K562 (cell line): ENCODE measurements around the gene PRRT1. TPM values are rescaled to one million over a fixed set of nuclear protein-coding genes. Genes with fewer than 3 reads are reported as not detected.

Source experiments
- ARID2 ChIP-seq: fragments of 450-650 bp; IDR thresholded peaks from 2 replicates; pipeline ENCODE4 v1.6.1; 2017; ENCODE audit warnings: antibody characterized with exemption, mild to moderate bottlenecking
- ATF1 ChIP-seq, 2 experiments: fragments of 450-650 bp in 1 of 2; IDR thresholded peaks; 2 replicates each; pipeline ENCODE4 v1.6.1; 2016; ENCODE audit warnings: missing compliant biosample characterization in 1 of 2, missing genetic modification characterization in 1 of 2
- BRF2 ChIP-seq: IDR thresholded peaks from 3 replicates; pipeline ENCODE4 v1.6.1; 2011; ENCODE audit warnings: borderline replicate concordance, mild to moderate bottlenecking; ENCODE audit not compliant: insufficient read length, insufficient read depth
- DNMT1 ChIP-seq: fragments of 450-650 bp; IDR thresholded peaks from 2 replicates; pipeline ENCODE4 v1.6.1; 2016; ENCODE audit warnings: antibody characterized with exemption, mild to moderate bottlenecking
- EHMT2 ChIP-seq: fragments of 450-650 bp; IDR thresholded peaks from 2 replicates; pipeline ENCODE4 v1.6.1; 2018; ENCODE audit warnings: antibody characterized with exemption
- FOXP1 ChIP-seq: sonication (generic); formaldehyde crosslinking; IDR thresholded peaks from 2 replicates; pipeline ENCODE4 v1.8.0; 2022; ENCODE audit warnings: mild to moderate bottlenecking, missing genetic modification reagents
- HDAC1 ChIP-seq, 2 experiments: fragments of 450-650 bp; IDR thresholded peaks; 2 replicates each; pipeline ENCODE4 v1.6.1; 2016 to 2017; ENCODE audit warnings: inconsistent platforms in 1 of 2, mild to moderate bottlenecking in 1 of 2, moderate library complexity in 1 of 2
- HMGXB4 ChIP-seq: sonication (generic); formaldehyde crosslinking; IDR thresholded peaks from 2 replicates; pipeline ENCODE4 v1.8.1; 2023; ENCODE audit warnings: mild to moderate bottlenecking, missing genetic modification reagents
- MYNN ChIP-seq, 2 experiments: sonication (generic); formaldehyde crosslinking in 1 of 2; IDR thresholded peaks; 2 replicates each; pipeline versions ENCODE4 v1.5.0 to v1.6.1; 2016 to 2020; ENCODE audit warnings: antibody characterized with exemption in 1 of 2, missing genetic modification reagents in 1 of 2
- NKRF ChIP-seq: fragments of 450-650 bp; IDR thresholded peaks from 2 replicates; pipeline ENCODE4 v1.6.1; 2016; ENCODE audit warnings: borderline replicate concordance
- POLR2AphosphoS2 ChIP-seq: IDR thresholded peaks from 2 replicates; pipeline ENCODE4 v1.6.1; 2012; ENCODE audit warnings: low read length, improper control_type of control experiment
- PTRF ChIP-seq: fragments of 450-650 bp; IDR thresholded peaks from 2 replicates; pipeline ENCODE4 v1.6.1; 2016; ENCODE audit warnings: mild to moderate bottlenecking, missing genetic modification characterization, missing compliant biosample characterization
- RBBP5 ChIP-seq: fragments of 200-600 bp; sonication (generic); IDR thresholded peaks from 2 replicates; pipeline ENCODE4 v1.6.1; 2012; ENCODE audit warnings: borderline replicate concordance, mild to moderate bottlenecking, low read length, control low read depth, inconsistent platforms; ENCODE audit not compliant: insufficient read depth, poor library complexity, severe bottlenecking
- RBM14 ChIP-seq: fragments of 200-400 bp; formaldehyde crosslinking; IDR thresholded peaks from 2 replicates; pipeline ENCODE4 v1.6.1; 2018; ENCODE audit warnings: low read depth, mild to moderate bottlenecking, low read length, moderate library complexity, borderline replicate concordance; ENCODE audit not compliant: insufficient read depth
- SIX5 ChIP-seq, 2 experiments: IDR thresholded peaks; 2 replicates each; pipeline ENCODE4 v1.6.1; 2011; ENCODE audit warnings: low read length in 2 of 2, borderline replicate concordance in 1 of 2, low read depth in 1 of 2, mild to moderate bottlenecking in 1 of 2, moderate library complexity in 1 of 2; ENCODE audit not compliant: insufficient read depth in 1 of 2
- SNAPC5 ChIP-seq: fragments of 250-450 bp; sonication (Bioruptor Pico); IDR thresholded peaks from 2 replicates; pipeline ENCODE4 v1.8.0; 2021; ENCODE audit warnings: moderate library complexity, mild to moderate bottlenecking, inconsistent platforms
- TEAD1 ChIP-seq, 2 experiments: fragments of 450-650 bp in 1 of 2; sonication (generic) in 1 of 2; formaldehyde crosslinking; IDR thresholded peaks; 2 replicates each; pipeline versions ENCODE4 v1.4.0 to v1.8.0; 2020 to 2022; ENCODE audit warnings: mild to moderate bottlenecking in 2 of 2, missing genetic modification reagents in 1 of 2
- USF1 ChIP-seq: sonication (generic); formaldehyde crosslinking; IDR thresholded peaks from 2 replicates; pipeline ENCODE4 v1.9.0; 2022; ENCODE audit warnings: mild to moderate bottlenecking, missing genetic modification reagents
- ZKSCAN8 ChIP-seq: fragments of 200-800 bp; sonication (Bioruptor generic); IDR thresholded peaks from 2 replicates; pipeline ENCODE4 v1.6.1; 2016; ENCODE audit warnings: missing genetic modification characterization, missing compliant biosample characterization
- ZNF184 ChIP-seq: sonication (generic); formaldehyde crosslinking; IDR thresholded peaks from 2 replicates; pipeline ENCODE4 v1.5.0; 2020; ENCODE audit warnings: missing genetic modification reagents
- polyA plus RNA-seq, 8 experiments: library from polyadenylated mRNA; depleted of rRNA in 4 of 8; stranded (reverse) in 5 of 8; unstranded in 3 of 8; fragments of >200 nt; fragmentation: Nextera tagmentation in 2 of 8; fragmentation: Illumina TruSeq in 1 of 8; extraction: Ambion mirVana in 2 of 8; extraction: Trizol in 1 of 8; gene quantifications; 2 replicates each; pipeline versions ENCODE4 v1.2.1 to v1.2.3, GENCODE V29; 2011 to 2014; ENCODE audit warnings: inconsistent platforms in 1 of 8, missing spikeins in 1 of 8
- total RNA-seq, 7 experiments: library from RNA; depleted of rRNA in 6 of 7; stranded (reverse); fragments of >200 nt in 6 of 7; fragmentation: Illumina TruSeq in 2 of 7; extraction: Trizol in 2 of 7; gene quantifications; 2 replicates each; pipeline versions ENCODE4 v1.2.1 to v1.2.3, GENCODE V29; 2011 to 2021; ENCODE audit warnings: low replicate concordance in 1 of 7

Gene PRRT1
- total and polyA plus RNA-seq, 9 of the 15 experiments (the other 6 are each of a cell fraction or from before 2014, with no cell fraction given), result 0.14 to 3.5 (median 0.41) TPM

- TF ChIP-seq HMGXB4 (CRISPR knock-in tag) (0 out of 2 replicates have a peak, but pooled peaks have one; percentile 17), RBBP5 (peak; percentile 7), BRF2 (no peak), SIX5 (IDR thresholded peaks at IDR 0.05; ENCODE audit: borderline replicate concordance in 1 of 2, insufficient read depth in 1 of 2, low read depth in 1 of 2, low read length in 2 of 2) (no peak), ZNF184 (no peak), ATF1 (CRISPR knock-in tag; IDR thresholded peaks at IDR 0.05) (no peak), ATF1 (tag; IDR thresholded peaks at IDR 0.05) (no peak), ARID2 (no peak), EHMT2 (no peak), NKRF (0 out of 2 replicates have a peak, but pooled peaks have one; percentile 39), PTRF (tag) (0 out of 2 replicates have a peak, but pooled peaks have one; percentile 19), POLR2AphosphoS2 (no peak), USF1 (CRISPR knock-in tag) (peak; percentile 41; the same call in 1 of the 2 replicates), RBM14 (peak; percentile 89; the same call in 1 of the 2 replicates), MYNN (IDR thresholded peaks at IDR 0.05) (0 out of 2 replicates have a peak, but pooled peaks have one; percentile 2), MYNN (CRISPR knock-in tag; IDR thresholded peaks at IDR 0.05) (no peak), ZKSCAN8 (CRISPR knock-in tag) (no peak), DNMT1 (no peak), TEAD1 (CRISPR knock-in tag; IDR thresholded peaks at IDR 0.05) (peak in 1 of 2 experiments; percentile 57; a peak in 1 of 4 replicates), HDAC1 (IDR thresholded peaks at IDR 0.05) (no peak), FOXP1 (CRISPR knock-in tag) (0 out of 2 replicates have a peak, but pooled peaks have one; percentile 8), SNAPC5 (no peak)
These were observed 15.5 kb upstream of the PRRT1 start (continued) for GRCh38 chr6:32167154-32167760.
